H1 (cell line): ENCODE data around the gene MATN1. TPM values are rescaled to one million over a fixed set of nuclear protein-coding genes. Genes with fewer than 3 reads are reported as not detected.
A peak's percentile ranks its signal among the peaks of the same experiment; 100 is the strongest.
"Not testable (repeated sequence)": the region's sequence is repeated elsewhere in the genome, so short reads cannot be mapped to it uniquely, and the experiment has no call there.

ENCODE experiments used
- CTCF ChIA-PET: fragments of 300-600 bp; sonication (Branson Sonifier 250); formaldehyde crosslinking; loops from one replicate; lab custom pipeline; 2021; ENCODE audit not compliant: partially characterized antibody; lab: Charles Lee
- POLR2A ChIA-PET: fragments of 300-600 bp; sonication (Branson Sonifier 250); formaldehyde crosslinking; loops from one replicate; lab custom pipeline; 2021; ENCODE audit warnings: inconsistent platforms; ENCODE audit not compliant: partially characterized antibody; lab: Charles Lee
- DNase-seq, 2 experiments: peaks; one replicate each; pipeline versions ENCODE4 v3.0.0 to v3.0.0-alpha.2; 2010 to 2022; ENCODE audit warnings: low spot score in 2 of 2, low read depth in 1 of 2, mixed read lengths in 1 of 2
- FAIRE-seq: peaks from 2 replicates; lab custom pipeline; 2011; peaks lifted over from hg19 to GRCh38; lab: Jason Lieb, UNC
- H2AFZ ChIP-seq: 2 replicates; pipeline ENCODE4 v1.8.1; 2012; ENCODE audit warnings: low read length, inconsistent platforms
- H2AK5ac ChIP-seq: 2 replicates; pipeline ENCODE4 v1.6.1; 2013; ENCODE audit warnings: low read depth, low read length
- H2BK120ac ChIP-seq: replicated peaks from 2 replicates; pipeline ENCODE3; 2013; ENCODE audit warnings: low read depth, low read length, inconsistent platforms
- H2BK12ac ChIP-seq: 2 replicates; pipeline ENCODE4 v1.6.1; 2013; ENCODE audit warnings: low read depth, low read length
- H2BK15ac ChIP-seq: 2 replicates; pipeline ENCODE4 v1.6.1; 2013; ENCODE audit warnings: low read length
- H2BK20ac ChIP-seq: 2 replicates; pipeline ENCODE4 v1.6.1; 2013; ENCODE audit warnings: low read length
- H2BK5ac ChIP-seq: 2 replicates; pipeline ENCODE4 v1.6.1; 2013; ENCODE audit warnings: low read depth, low read length
- H3K14ac ChIP-seq: 2 replicates; pipeline ENCODE4 v1.6.1; 2013; ENCODE audit warnings: inconsistent platforms; ENCODE audit not compliant: insufficient read length
- H3K18ac ChIP-seq: 2 replicates; pipeline ENCODE4 v1.6.1; 2013; ENCODE audit warnings: low read length; ENCODE audit errors: extremely low read depth
- H3K23ac ChIP-seq: 2 replicates; pipeline ENCODE4 v1.6.1; 2013; ENCODE audit warnings: inconsistent platforms; ENCODE audit not compliant: insufficient read length
- H3K23me2 ChIP-seq: 2 replicates; pipeline ENCODE4 v1.6.1; 2013; ENCODE audit warnings: low read depth, low read length
- H3K27ac ChIP-seq: 2 replicates; pipeline ENCODE4 v1.6.1; 2011; ENCODE audit warnings: low read depth, low read length, inconsistent platforms
- H3K27me3 ChIP-seq, 4 experiments: replicated peaks in 1 of 4; 1 replicate in 1 of 4; 2 replicates in 3 of 4; pipeline versions ENCODE4 v1.6.1 to v1.8.1; 2011 to 2013; ENCODE audit warnings: low read length in 3 of 4, mild to moderate bottlenecking in 3 of 4, inconsistent platforms in 2 of 4, mixed read lengths in 2 of 4, moderate library complexity in 1 of 4; ENCODE audit not compliant: control insufficient read depth in 3 of 4, insufficient read depth in 3 of 4; ENCODE audit errors: extremely low read depth in 1 of 4
- H3K36me3 ChIP-seq, 4 experiments: 2 replicates each; pipeline versions ENCODE4 v1.6.1 to v1.8.1; 2011 to 2013; ENCODE audit warnings: mild to moderate bottlenecking in 4 of 4, low read length in 3 of 4, moderate library complexity in 2 of 4, control low read depth in 1 of 4, inconsistent platforms in 1 of 4; ENCODE audit not compliant: insufficient read depth in 4 of 4, control insufficient read depth in 2 of 4
- H3K4ac ChIP-seq: replicated peaks from 2 replicates; pipeline ENCODE3; 2013; ENCODE audit warnings: low read length, low read depth, mixed read lengths, inconsistent platforms; ENCODE audit not compliant: insufficient read length
- H3K4me1 ChIP-seq, 4 experiments: replicated peaks in 1 of 4; 1 replicate in 1 of 4; 2 replicates in 3 of 4; pipeline versions ENCODE4 v1.6.1 to v1.8.1; 2011 to 2013; ENCODE audit warnings: low read length in 3 of 4, inconsistent platforms in 2 of 4, mixed read lengths in 1 of 4; ENCODE audit not compliant: insufficient read depth in 4 of 4, control insufficient read depth in 3 of 4
- H3K4me2 ChIP-seq, 2 experiments: 2 replicates each; pipeline versions ENCODE4 v1.6.1 to v1.8.1; 2011 to 2013; ENCODE audit warnings: low read depth in 2 of 2, low read length in 2 of 2, control low read depth in 1 of 2, inconsistent platforms in 1 of 2, mild to moderate bottlenecking in 1 of 2; ENCODE audit not compliant: insufficient read depth in 1 of 2
- H3K4me3 ChIP-seq, 4 experiments: fragments of 200-600, 300-600 bp in 1 of 4; sonication (generic), shearing (Covaris generic), sonication (Bioruptor Twin) in 1 of 4; 2 replicates each; pipeline versions ENCODE4 v1.5.1 to v1.8.1; 2011 to 2016; ENCODE audit warnings: low read length in 4 of 4, low read depth in 3 of 4, control low read depth in 2 of 4, inconsistent platforms in 2 of 4, mild to moderate bottlenecking in 2 of 4, mixed read lengths in 1 of 4, moderate library complexity in 1 of 4; ENCODE audit not compliant: insufficient read depth in 2 of 4; ENCODE audit errors: extremely low read depth in 1 of 4
- H3K56ac ChIP-seq: replicated peaks from 2 replicates; pipeline ENCODE3; 2013; ENCODE audit warnings: low read depth, mild to moderate bottlenecking, mixed read lengths, low read length, inconsistent platforms; ENCODE audit not compliant: insufficient read length
- H3K79me1 ChIP-seq: 2 replicates; pipeline ENCODE4 v1.6.1; 2013; ENCODE audit warnings: low read depth, low read length, control low read depth
- H3K79me2 ChIP-seq, 2 experiments: 2 replicates each; pipeline versions ENCODE4 v1.6.1 to v1.8.1; 2012 to 2013; ENCODE audit warnings: low read length in 2 of 2, mild to moderate bottlenecking in 2 of 2, inconsistent platforms in 1 of 2; ENCODE audit not compliant: insufficient read depth in 2 of 2, control insufficient read depth in 1 of 2
- H3K9ac ChIP-seq, 4 experiments: replicated peaks in 1 of 4; 1 replicate in 1 of 4; 2 replicates in 3 of 4; pipeline versions ENCODE4 v1.6.1 to v1.8.1; 2011 to 2013; ENCODE audit warnings: low read depth in 3 of 4, low read length in 3 of 4, control low read depth in 2 of 4, mild to moderate bottlenecking in 2 of 4, moderate library complexity in 2 of 4, inconsistent platforms in 1 of 4; ENCODE audit errors: extremely low read depth in 1 of 4
- H3K9me3 ChIP-seq, 2 experiments: 2 replicates each; pipeline versions ENCODE4 v1.6.1 to v1.8.1; 2012 to 2013; ENCODE audit warnings: mild to moderate bottlenecking in 2 of 2, moderate library complexity in 2 of 2, control low read depth in 1 of 2, inconsistent platforms in 1 of 2, low read depth in 1 of 2, low read length in 1 of 2, mixed read lengths in 1 of 2; ENCODE audit not compliant: insufficient read depth in 2 of 2
- H4K20me1 ChIP-seq, 2 experiments: replicated peaks in 1 of 2; 2 replicates each; pipeline versions ENCODE3 to v1.8.1; 2011 to 2013; ENCODE audit warnings: inconsistent platforms in 2 of 2, low read length in 2 of 2, mild to moderate bottlenecking in 1 of 2; ENCODE audit not compliant: insufficient read depth in 2 of 2, control insufficient read depth in 1 of 2
- H4K5ac ChIP-seq: 2 replicates; pipeline ENCODE4 v1.6.1; 2013; ENCODE audit warnings: low read length, low read depth, mixed read lengths, inconsistent platforms; ENCODE audit not compliant: insufficient read length
- H4K8ac ChIP-seq: 2 replicates; pipeline ENCODE4 v1.8.0; 2013; ENCODE audit warnings: mild to moderate bottlenecking, moderate library complexity, low read length, inconsistent platforms; ENCODE audit not compliant: insufficient read depth; ENCODE audit errors: extremely low read depth
- H4K91ac ChIP-seq: replicated peaks from 2 replicates; pipeline ENCODE3; 2013; ENCODE audit warnings: low read length, mixed read lengths, inconsistent platforms; ENCODE audit not compliant: insufficient read length
- WGBS, 2 experiments: shearing (Covaris generic) in 1 of 2; methylation state at CpG; one replicate each; pipeline versions ENCODE4 v1.1.6 to v1.1.7; 2013 to 2015; ENCODE audit warnings: low lambda C conversion rate in 2 of 2, mixed read lengths in 2 of 2, inconsistent platforms in 1 of 2, low coverage in 1 of 2, missing lambda C conversion rate in 1 of 2; ENCODE audit not compliant: insufficient replicate concordance in 2 of 2, insufficient coverage in 1 of 2, insufficient read length in 1 of 2; ENCODE audit errors: extremely low coverage in 1 of 2, missing lambda C conversion rate in 1 of 2; 5-methylcytosine and 5-hydroxymethylcytosine counted together
- polyA plus RNA-seq, 7 experiments: library from polyadenylated mRNA; depleted of rRNA in 3 of 7; stranded (reverse) in 5 of 7; unstranded in 2 of 7; fragments of >200 nt in 5 of 7; fragments of 200-250 nt in 2 of 7; gene quantifications; 1 replicate in 5 of 7; 2 replicates in 1 of 7; 4 replicates in 1 of 7; pipeline versions ENCODE4 v1.2.1 to v1.2.3, GENCODE V29; 2011 to 2013; ENCODE audit warnings: missing spikeins in 2 of 7, mixed read lengths in 2 of 7
- total RNA-seq: library from RNA; stranded (reverse); fragmentation: NEBNext Ultra II Directional; extraction: Animal tissue kit (Norgen Biotek cat#: 25700); gene quantifications from 2 replicates; pipeline ENCODE4 v1.2.1, GENCODE V29; 2021

MATN1 gene
- total and polyA plus RNA-seq, 2 of the 8 experiments (the other 6 are each of a cell fraction or from before 2014, with no cell fraction given) = 0.12 to 0.28 TPM

GRCh38 chr1:30688516-30688915, 34.9 kb downstream of the MATN1 start:
- CTCF ChIA-PET, FAIRE-seq, H3K27me3 ChIP-seq: not testable (repeated sequence)

More at GRCh38 chr1:30688516-30688915, 34.9 kb downstream of the MATN1 start:
- H3K4me2 ChIP-seq, H3K79me2 ChIP-seq, H4K91ac ChIP-seq, H2BK120ac ChIP-seq, H3K4ac ChIP-seq, H4K5ac ChIP-seq, POLR2A ChIA-PET, DNase-seq, H4K8ac ChIP-seq, H3K27ac ChIP-seq, H3K18ac ChIP-seq, H4K20me1 ChIP-seq, H3K9ac ChIP-seq, H3K36me3 ChIP-seq, H3K23ac ChIP-seq, H3K4me3 ChIP-seq, H3K56ac ChIP-seq, H3K9me3 ChIP-seq, H2BK20ac ChIP-seq, H2BK5ac ChIP-seq, H3K14ac ChIP-seq, H3K23me2 ChIP-seq, H3K79me1 ChIP-seq, H2AFZ ChIP-seq: not testable (repeated sequence)
- H2BK12ac ChIP-seq = peak overlapping the region; percentile 60; the same call in 1 of the 2 replicates
- 0 out of 2 replicates have a peak overlapping the region, but pooled peaks have one; percentile 20 for H2AK5ac ChIP-seq
- 0 out of 2 replicates have a peak overlapping the region, but pooled peaks have one; percentile 40 for H2BK15ac ChIP-seq
- 90% methylated on average over 9 of the region's 9 CpGs; no CpG with 5 or more reads in 1 of the 2 experiments for WGBS, 2 experiments
- peaks cover 0 to 20% (median 11%) of the 10 kb centered on the region in 4 experiments; a peak in 6 of 7 replicates for H3K4me1 ChIP-seq
